Metanephros (tissue), 2 donors: ENCODE measurements around the gene BOK. TPM values are rescaled to one million over a fixed set of nuclear protein-coding genes. Genes with fewer than 3 reads are reported as not detected.

Experiments used
- small RNA-seq: library from RNA; depleted of rRNA; stranded (forward); fragments of <200 nt; gene quantifications from one replicate; pipeline ENCODE3, GENCODE V24; 2014; ENCODE audit warnings: low replicate concordance
- total RNA-seq: library from RNA; depleted of rRNA; stranded (reverse); fragments of >200 nt; gene quantifications from one replicate; pipeline ENCODE4 v1.2.3, GENCODE V29; 2014

The BOK gene, protein sequence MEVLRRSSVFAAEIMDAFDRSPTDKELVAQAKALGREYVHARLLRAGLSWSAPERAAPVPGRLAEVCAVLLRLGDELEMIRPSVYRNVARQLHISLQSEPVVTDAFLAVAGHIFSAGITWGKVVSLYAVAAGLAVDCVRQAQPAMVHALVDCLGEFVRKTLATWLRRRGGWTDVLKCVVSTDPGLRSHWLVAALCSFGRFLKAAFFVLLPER
- total RNA-seq = 28.4 TPM

GRCh38 chr2:241558532-241559322 is at the start of gene BOK:
BOK (plus strand) TSS chr2:241558745; CDS start chr2:241559484, 739 bp downstream.

Small RNAs within 50 kb of the gene (small RNA-seq; reads per million reads assigned to genes)
- gene RNA5SP122 = not detected

Other genes starting within 250 kb of the BOK start
- gene HDLBP, start 243.1 kb upstream of the BOK start, total RNA-seq = 488 TPM
- 377 TPM for gene SEPTIN2, start 242.8 kb upstream of the BOK start, total RNA-seq
- 69.4 TPM for gene FARP2, start 202.5 kb upstream of the BOK start, total RNA-seq
- gene STK25, start 50.2 kb upstream of the BOK start, total RNA-seq = 274 TPM
- gene THAP4, start 78.4 kb downstream of the BOK start, total RNA-seq = 82.2 TPM
- 83.0 TPM for gene ATG4B, start 78.9 kb downstream of the BOK start, total RNA-seq
- 24.6 TPM for gene DTYMK, start 128.1 kb downstream of the BOK start, total RNA-seq
- 36.8 TPM for gene ING5, start 143.3 kb downstream of the BOK start, total RNA-seq
- gene D2HGDH, start 175.9 kb downstream of the BOK start, total RNA-seq = 39.3 TPM
- 0.82 TPM for gene GAL3ST2, start 218.1 kb downstream of the BOK start, total RNA-seq